Fibroblast of the aortic adventitia (primary cell): ENCODE data around the gene COX4I1. TPM values are rescaled to one million over a fixed set of nuclear protein-coding genes. Genes with fewer than 3 reads are reported as not detected.

Source experiments
- DNase-seq: peaks from one replicate; pipeline ENCODE4 v3.0.0-alpha.2; 2010; ENCODE audit warnings: low read depth
- H3K4me3 ChIP-seq: 2 replicates; pipeline ENCODE4 v1.5.1; 2011; ENCODE audit warnings: low read depth, mild to moderate bottlenecking, control low read depth, low read length, moderate library complexity
- total RNA-seq: library from RNA; depleted of rRNA; stranded (reverse); fragments of >200 nt; gene quantifications from 2 replicates; pipeline ENCODE4 v1.2.3, GENCODE V29; 2012; ENCODE audit warnings: low replicate concordance
- TF ChIP-seq, protein P1 (sequence below): IDR thresholded peaks from 2 replicates; pipeline ENCODE4 v1.5.1; 2011; ENCODE audit warnings: mild to moderate bottlenecking, low read length, control low read depth, inconsistent platforms; ENCODE audit not compliant: insufficient read depth

The COX4I1 gene
- total RNA-seq, 1 donor, result 421 TPM

DNA sequence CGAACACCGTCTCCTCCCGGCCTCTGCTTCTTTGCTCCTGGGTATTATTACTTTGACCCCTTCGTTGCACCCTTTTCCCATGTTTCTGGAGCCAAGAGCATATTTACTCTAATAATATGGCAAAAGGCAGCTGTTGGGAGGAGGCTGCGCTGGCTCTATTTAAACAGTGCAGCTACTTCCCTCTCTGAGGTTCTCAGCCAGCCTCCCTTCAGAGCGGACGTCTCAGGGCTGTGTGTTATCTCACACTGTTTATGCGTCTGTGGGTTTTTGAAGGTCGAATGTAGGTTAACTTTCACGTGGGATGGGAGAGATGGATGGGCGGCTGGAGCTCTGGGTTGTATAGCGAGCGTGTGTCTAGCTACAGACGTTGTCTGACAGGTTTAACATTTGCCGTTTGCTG, 45.3 kb downstream of the COX4I1 start:
- TF ChIP-seq, protein P1, sequence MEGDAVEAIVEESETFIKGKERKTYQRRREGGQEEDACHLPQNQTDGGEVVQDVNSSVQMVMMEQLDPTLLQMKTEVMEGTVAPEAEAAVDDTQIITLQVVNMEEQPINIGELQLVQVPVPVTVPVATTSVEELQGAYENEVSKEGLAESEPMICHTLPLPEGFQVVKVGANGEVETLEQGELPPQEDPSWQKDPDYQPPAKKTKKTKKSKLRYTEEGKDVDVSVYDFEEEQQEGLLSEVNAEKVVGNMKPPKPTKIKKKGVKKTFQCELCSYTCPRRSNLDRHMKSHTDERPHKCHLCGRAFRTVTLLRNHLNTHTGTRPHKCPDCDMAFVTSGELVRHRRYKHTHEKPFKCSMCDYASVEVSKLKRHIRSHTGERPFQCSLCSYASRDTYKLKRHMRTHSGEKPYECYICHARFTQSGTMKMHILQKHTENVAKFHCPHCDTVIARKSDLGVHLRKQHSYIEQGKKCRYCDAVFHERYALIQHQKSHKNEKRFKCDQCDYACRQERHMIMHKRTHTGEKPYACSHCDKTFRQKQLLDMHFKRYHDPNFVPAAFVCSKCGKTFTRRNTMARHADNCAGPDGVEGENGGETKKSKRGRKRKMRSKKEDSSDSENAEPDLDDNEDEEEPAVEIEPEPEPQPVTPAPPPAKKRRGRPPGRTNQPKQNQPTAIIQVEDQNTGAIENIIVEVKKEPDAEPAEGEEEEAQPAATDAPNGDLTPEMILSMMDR, result no peak
- H3K4me3 ChIP-seq, result no peak overlapping the region
- peak; percentile 23 for DNase-seq

DNA sequence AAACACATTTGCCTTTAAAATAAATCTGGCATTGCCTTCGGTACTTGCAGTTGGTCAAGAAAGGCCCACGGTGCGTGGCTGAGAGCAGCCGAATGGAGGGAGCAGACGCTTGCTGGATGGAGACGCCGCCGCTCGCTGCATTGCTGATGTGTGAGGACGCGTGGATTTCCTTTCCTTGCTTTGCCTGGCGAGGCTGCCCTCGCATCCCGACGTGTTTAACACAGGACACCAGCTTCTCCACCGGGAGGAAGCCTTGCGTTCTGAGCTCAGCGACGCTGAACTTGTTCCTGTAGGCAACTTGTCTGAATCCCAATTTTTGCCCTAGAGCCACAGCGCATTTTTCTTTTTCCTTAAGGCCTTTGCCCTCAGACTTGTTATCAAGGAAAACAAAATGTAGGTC, 45.8 kb downstream of the COX4I1 start:
- TF ChIP-seq, protein P1, result no peak
- no peak overlapping the region for H3K4me3 ChIP-seq
- DNase-seq, result no peak

DNA sequence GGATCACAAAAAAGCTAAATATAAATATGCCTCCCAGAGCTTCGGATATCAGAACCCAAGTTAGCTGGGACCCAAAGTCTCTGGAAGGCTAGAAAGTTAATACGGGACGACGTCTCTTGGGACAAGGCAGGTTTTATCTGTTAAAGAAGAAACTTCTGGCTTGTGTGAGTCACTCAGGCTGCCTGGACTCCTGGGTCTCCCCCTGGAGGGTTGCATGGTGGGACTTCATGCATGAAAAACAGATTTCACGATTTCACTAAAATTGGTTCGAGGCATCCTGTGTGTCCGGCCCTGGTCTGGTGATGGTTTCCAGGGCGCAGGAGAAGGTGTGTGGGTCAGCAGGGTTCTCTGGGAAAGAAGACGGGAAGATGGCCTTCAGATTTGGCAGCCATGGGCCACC, 47.0 kb downstream of the COX4I1 start:
- TF ChIP-seq, protein P1, result no peak
- no peak for DNase-seq
- no peak overlapping the region for H3K4me3 ChIP-seq

DNA sequence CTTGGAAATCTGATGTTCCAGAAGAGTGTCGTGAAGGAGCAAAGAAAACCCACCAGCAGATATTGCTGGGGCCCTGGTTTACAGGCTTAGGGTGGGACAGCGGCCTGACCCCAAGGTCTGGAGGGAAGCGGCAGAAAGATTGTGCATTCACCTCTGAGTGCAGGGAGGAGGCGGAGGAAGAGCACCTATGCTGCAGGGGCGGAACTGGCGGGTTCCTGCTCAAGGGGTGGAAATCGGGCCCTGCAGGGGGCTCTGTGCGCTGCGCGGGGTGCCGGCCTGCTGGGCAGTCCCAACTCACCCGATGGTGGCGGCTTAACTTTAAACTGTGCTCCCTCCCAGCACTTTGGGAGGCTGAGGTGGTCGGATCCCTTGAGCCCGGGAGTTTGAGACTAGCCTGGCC, 47.5 kb downstream of the COX4I1 start:
- no peak overlapping the region for H3K4me3 ChIP-seq
- no peak for DNase-seq
- TF ChIP-seq, protein P1, result no peak

DNA sequence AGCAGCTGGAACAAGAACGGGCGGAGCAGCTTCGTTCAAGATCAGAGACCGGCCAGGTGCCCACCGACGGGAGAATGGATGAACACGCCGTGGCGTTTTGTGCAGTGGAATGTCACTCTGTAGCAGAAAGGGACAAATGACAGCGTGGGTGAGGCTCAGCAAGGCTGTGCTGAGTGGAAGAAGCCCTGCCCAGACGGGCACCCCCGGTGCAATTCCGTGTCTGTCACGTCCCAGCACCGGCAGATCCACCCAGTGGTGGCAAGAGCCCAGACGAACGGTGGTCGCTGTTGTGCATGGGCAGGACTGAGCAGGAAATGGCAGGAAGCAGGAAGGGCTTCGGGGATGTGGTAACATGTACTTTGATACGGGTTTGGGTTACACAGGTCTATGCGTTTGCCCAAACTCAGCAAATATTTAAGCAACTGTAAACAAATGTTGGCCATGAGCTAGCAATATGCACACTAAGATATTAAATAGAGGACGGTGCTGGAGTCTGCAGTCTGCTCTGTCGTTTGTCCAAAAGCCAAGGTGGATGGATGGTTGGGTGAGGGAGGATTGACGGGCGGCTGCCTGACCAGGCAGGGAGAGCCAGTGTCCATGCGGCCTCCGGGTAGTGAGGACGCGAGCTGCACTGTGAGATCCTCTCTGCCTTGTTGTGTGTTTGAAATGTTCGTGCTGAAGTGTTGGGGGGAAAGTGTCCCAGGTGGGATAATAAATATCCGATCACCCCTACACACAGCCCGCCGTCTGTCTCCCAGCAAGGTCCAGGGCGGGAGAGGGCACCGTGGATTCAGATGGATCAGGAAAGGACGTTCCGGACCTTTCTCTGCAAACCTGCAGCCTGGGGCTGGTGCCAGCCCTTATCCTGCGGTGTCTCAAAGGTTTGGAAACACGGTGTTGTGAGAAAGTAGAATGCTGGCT, 48.4 kb downstream of the COX4I1 start:
- TF ChIP-seq, protein P1, result no peak
- DNase-seq, result no peak
- no peak overlapping the region for H3K4me3 ChIP-seq

DNA sequence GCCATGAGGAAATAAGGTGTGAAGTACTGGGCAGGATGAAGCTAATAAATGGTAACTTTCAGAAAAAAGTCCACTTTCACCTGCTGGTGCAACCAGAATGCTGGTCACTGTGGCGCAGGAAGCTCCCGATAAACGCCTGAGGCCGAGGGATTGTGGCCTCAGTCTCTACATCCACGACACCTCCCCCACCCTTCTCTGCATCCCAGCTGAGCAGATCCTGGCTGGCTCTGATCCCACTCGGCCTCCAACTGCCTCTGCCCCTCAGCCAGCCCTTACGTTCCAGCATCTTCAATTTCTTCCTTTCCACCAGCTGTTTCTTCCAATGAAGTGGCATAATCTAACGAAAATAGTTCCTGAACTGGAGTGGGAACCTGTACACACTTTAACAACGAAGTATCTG, 49.5 kb downstream of the COX4I1 start:
- no peak overlapping the region for H3K4me3 ChIP-seq
- no peak for DNase-seq
- TF ChIP-seq, protein P1, result no peak
